AG04450 (cell line): ENCODE data around the gene RNF135. TPM values are rescaled to one million over a fixed set of nuclear protein-coding genes. Genes with fewer than 3 reads are reported as not detected.
"Not testable (repeated sequence)": the region's sequence is repeated elsewhere in the genome, so short reads cannot be mapped to it uniquely, and the experiment has no call there.

ENCODE experiments used
- CTCF ChIA-PET: fragments of 300-600, 350-600 bp; formaldehyde crosslinking; extraction: SDS; loops from one replicate; lab custom pipeline; 2022; ENCODE audit warnings: antibody characterized with exemption, inconsistent platforms; lab: Charles Lee
- POLR2A ChIA-PET: fragments of 350-600 bp; formaldehyde crosslinking; extraction: SDS; loops from one replicate; lab custom pipeline; 2021; ENCODE audit warnings: antibody characterized with exemption, inconsistent platforms; lab: Yijun Ruan, JAX
- DNase-seq: peaks from one replicate; pipeline ENCODE4 v3.0.0-alpha.2; 2011; ENCODE audit warnings: low read depth, low spot score
- H3K27ac ChIP-seq: one replicate; pipeline ENCODE4 v1.5.1; 2012; ENCODE audit warnings: low read depth, low read length, control low read depth
- H3K27me3 ChIP-seq: one replicate; pipeline ENCODE4 v1.6.0; 2012; ENCODE audit warnings: low read length; ENCODE audit not compliant: control insufficient read depth, insufficient read depth
- H3K4me3 ChIP-seq: 2 replicates; pipeline ENCODE4 v1.5.1; 2011; ENCODE audit warnings: mild to moderate bottlenecking, low read depth, low read length, control low read depth
- H3K9me3 ChIP-seq: 2 replicates; pipeline ENCODE4 v1.5.1; 2012; ENCODE audit warnings: low read length; ENCODE audit not compliant: control insufficient read depth, insufficient read depth
- CTCF ChIP-seq: IDR thresholded peaks from 2 replicates; pipeline ENCODE4 v1.5.1; 2011; ENCODE audit warnings: low read depth, low read length, control low read depth, inconsistent platforms
- polyA plus RNA-seq: library from polyadenylated mRNA; depleted of rRNA; stranded (reverse); fragments of >200 nt; gene quantifications from 2 replicates; pipeline ENCODE4 v1.2.3, GENCODE V29; 2011

Gene RNF135
- polyA plus RNA-seq, 1 experiment = 15.9 TPM

- ChIA-PET POLR2A (no interaction called here), CTCF (interaction anchor here (1.3 to 1.7 kb wide), 2 partner anchors 10 to 202 kb away, joined by 3 to 5 read pairs; no protein-coding TSS in a partner anchor)
- no peak for TF ChIP-seq CTCF
Measured at GRCh38 chr17:31015639-31016038, 44.8 kb downstream of the RNF135 start.

GRCh38 chr17:31019004-31019403, 48.2 kb downstream of the RNF135 start:
- Histone ChIP-seq H3K27me3 (no peaks in the 10 kb centered on the region), H3K9me3 (no peaks in the 10 kb centered on the region), H3K4me3 (no peak overlapping the region), H3K27ac (no peak overlapping the region)
- TF ChIP-seq CTCF = no peak
- CTCF ChIA-PET = interaction anchor here (0.6 kb wide), 1 partner anchor 12 kb away, joined by 4 read pairs; no protein-coding TSS in a partner anchor
- POLR2A ChIA-PET = no interaction called here
- DNase-seq = no peak

More at GRCh38 chr17:31015639-31016038, 44.8 kb downstream of the RNF135 start:
- DNase-seq = no peak
- Histone ChIP-seq H3K9me3 (no peaks in the 10 kb centered on the region), H3K27ac (no peak overlapping the region), H3K4me3 (no peak overlapping the region), H3K27me3 (no peaks in the 10 kb centered on the region)

GRCh38 chr17:31023171-31023570, 52.3 kb downstream of the RNF135 start:
- H3K27me3 ChIP-seq, DNase-seq, H3K27ac ChIP-seq, POLR2A ChIA-PET, H3K4me3 ChIP-seq, CTCF ChIA-PET, H3K9me3 ChIP-seq: not testable (repeated sequence)

GRCh38 chr17:31031841-31032240, 61.0 kb downstream of the RNF135 start:
- CTCF ChIA-PET = no interaction called here

GRCh38 chr17:31035611-31036010, 64.8 kb downstream of the RNF135 start:
- H3K9me3 ChIP-seq, CTCF ChIA-PET, H3K4me3 ChIP-seq, POLR2A ChIA-PET, H3K27me3 ChIP-seq, H3K27ac ChIP-seq, DNase-seq: not testable (repeated sequence)

More at GRCh38 chr17:31031841-31032240, 61.0 kb downstream of the RNF135 start:
- Histone ChIP-seq H3K9me3 (no peaks in the 10 kb centered on the region), H3K27ac (no peak overlapping the region), H3K27me3 (no peaks in the 10 kb centered on the region), H3K4me3 (no peak overlapping the region)
- no peak for DNase-seq
- POLR2A ChIA-PET = no interaction called here
- TF ChIP-seq CTCF = no peak

- CTCF ChIA-PET, DNase-seq, H3K4me3 ChIP-seq, POLR2A ChIA-PET, H3K9me3 ChIP-seq, H3K27ac ChIP-seq, H3K27me3 ChIP-seq: not testable (repeated sequence)
Measured at GRCh38 chr17:31040837-31041236, 70.0 kb downstream of the RNF135 start.

- POLR2A ChIA-PET, CTCF ChIA-PET, H3K27ac ChIP-seq: not testable (repeated sequence)
Measured at GRCh38 chr17:31042378-31042777, 71.5 kb downstream of the RNF135 start.

GRCh38 chr17:31046856-31047425, 76.1 kb downstream of the RNF135 start:
- H3K4me3 ChIP-seq, H3K27ac ChIP-seq, DNase-seq, CTCF ChIA-PET, POLR2A ChIA-PET, H3K27me3 ChIP-seq: not testable (repeated sequence)
- H3K9me3 ChIP-seq = peaks cover 16% of the 10 kb centered on the region

More at GRCh38 chr17:31042378-31042777, 71.5 kb downstream of the RNF135 start:
- DNase-seq, H3K4me3 ChIP-seq, H3K27me3 ChIP-seq, H3K9me3 ChIP-seq: not testable (repeated sequence)
